ENCODE results near the gene SIMC1. TPM values are rescaled to one million over a fixed set of nuclear protein-coding genes. Genes with fewer than 3 reads are reported as not detected.

SIMC1 gene
- total and polyA plus RNA-seq, 2 donors (not counting 3 experiments of a cell fraction or from before 2014, with no cell fraction given) = 9.0 to 16.2 TPM

GRCh38 chr5:176371621-176372539 is 133.7 kb downstream of the SIMC1 start:
- Histone ChIP-seq H2AFZ (ENCODE audit: low read depth, low read length) (no peak overlapping the region), H4K20me1 (replicated peaks; ENCODE audit: control insufficient read depth, extremely low read depth, insufficient read depth, low read length) (no peaks in the 10 kb centered on the region), H3K4me3 (replicated peaks in 1 of 3; ENCODE audit: insufficient read depth in 1 of 3, low read depth in 1 of 3, low read length in 3 of 3) (no peak overlapping the region), H3K9me3 (replicated peaks; ENCODE audit: control insufficient read depth, insufficient read depth, low read length) (no peaks in the 10 kb centered on the region), H3K9me1 (replicated peaks; ENCODE audit: control insufficient read depth, extremely low read depth, insufficient read depth, low read length) (no peaks in the 10 kb centered on the region), H3K4me1 (ENCODE audit: control insufficient read depth, extremely low read depth, insufficient read depth, low read length) (no peaks in the 10 kb centered on the region), H3K27me3 (ENCODE audit: control insufficient read depth in 2 of 2, insufficient read depth in 2 of 2, low read length in 2 of 2) (no peaks in the 10 kb centered on the region), H3K36me3 (ENCODE audit: control insufficient read depth in 2 of 2, extremely low read depth in 1 of 2, insufficient read depth in 2 of 2, low read length in 2 of 2) (peaks cover 0 to 20% of the 10 kb centered on the region in 2 experiments), H3K9ac (replicated peaks; ENCODE audit: extremely low read depth, insufficient read depth, low read length) (no peak overlapping the region), H3K27ac (ENCODE audit: insufficient read depth, low read depth, low read length) (no peak overlapping the region), H3K79me2 (ENCODE audit: control insufficient read depth, insufficient read depth, low read length) (no peaks in the 10 kb centered on the region), H3K4me2 (ENCODE audit: insufficient read depth, low read length) (no peak overlapping the region)
- intact Hi-C loops (cut with micrococcal nuclease) = no loop called here
- ChIA-PET POLR2A (no interaction called here), CTCF (interaction anchor here (1.6 kb wide), 1 partner anchor 11 kb away, joined by 4 read pairs; the partner anchor contains the start of gene KIAA1191)
- DNase-seq (ENCODE audit: low read depth, low spot score) = no peak
- dilution Hi-C loops (cut with MboI; ENCODE audit: extremely low pct_ligation_motif_present, low sequenced_read_pairs) = no loop called here
- no peak for FAIRE-seq
- no TSS peak for BruUV-seq (replicated peaks)
- no peak for TF ChIP-seq JUN (IDR thresholded peaks at IDR 0.05; ENCODE audit: borderline replicate concordance, insufficient read depth, insufficient read length, low read depth)
- TF ChIP-seq MYC (IDR thresholded peaks at IDR 0.05; ENCODE audit: low read depth, low read length) = no peak
- TF ChIP-seq, protein P1, sequence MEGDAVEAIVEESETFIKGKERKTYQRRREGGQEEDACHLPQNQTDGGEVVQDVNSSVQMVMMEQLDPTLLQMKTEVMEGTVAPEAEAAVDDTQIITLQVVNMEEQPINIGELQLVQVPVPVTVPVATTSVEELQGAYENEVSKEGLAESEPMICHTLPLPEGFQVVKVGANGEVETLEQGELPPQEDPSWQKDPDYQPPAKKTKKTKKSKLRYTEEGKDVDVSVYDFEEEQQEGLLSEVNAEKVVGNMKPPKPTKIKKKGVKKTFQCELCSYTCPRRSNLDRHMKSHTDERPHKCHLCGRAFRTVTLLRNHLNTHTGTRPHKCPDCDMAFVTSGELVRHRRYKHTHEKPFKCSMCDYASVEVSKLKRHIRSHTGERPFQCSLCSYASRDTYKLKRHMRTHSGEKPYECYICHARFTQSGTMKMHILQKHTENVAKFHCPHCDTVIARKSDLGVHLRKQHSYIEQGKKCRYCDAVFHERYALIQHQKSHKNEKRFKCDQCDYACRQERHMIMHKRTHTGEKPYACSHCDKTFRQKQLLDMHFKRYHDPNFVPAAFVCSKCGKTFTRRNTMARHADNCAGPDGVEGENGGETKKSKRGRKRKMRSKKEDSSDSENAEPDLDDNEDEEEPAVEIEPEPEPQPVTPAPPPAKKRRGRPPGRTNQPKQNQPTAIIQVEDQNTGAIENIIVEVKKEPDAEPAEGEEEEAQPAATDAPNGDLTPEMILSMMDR (IDR thresholded peaks at IDR 0.05; ENCODE audit: extremely low read depth in 1 of 2, insufficient read depth in 1 of 2, low read depth in 1 of 2, low read length in 2 of 2) = no peak

Measured in endothelial cell of umbilical vein (primary cell).